GM10266 (cell line): ENCODE data around the gene SPCS2.
"Not testable (repeated sequence)": the region's sequence is repeated elsewhere in the genome, so short reads cannot be mapped to it uniquely, and the experiment has no call there.

Source experiments
- DNase-seq: peaks from one replicate; pipeline ENCODE4 v3.0.0; 2012; ENCODE audit errors: extremely low spot score
- CTCF ChIP-seq: IDR thresholded peaks from 2 replicates; pipeline ENCODE4 v1.5.1; 2012; ENCODE audit warnings: mild to moderate bottlenecking, low read depth; ENCODE audit not compliant: control insufficient read depth, insufficient read depth; ENCODE audit errors: missing control alignments

SPCS2 gene

GRCh38 chr11:74957937-74958629, 9.0 kb downstream of the SPCS2 start:
- DNase-seq = no peak
- TF ChIP-seq CTCF = no peak

- DNase-seq = not testable (repeated sequence)
Measured at GRCh38 chr11:74960128-74960527, 11.1 kb downstream of the SPCS2 start.

- DNase-seq = no peak
- no peak for TF ChIP-seq CTCF
Measured at GRCh38 chr11:74966651-74967050, 17.6 kb downstream of the SPCS2 start.

GRCh38 chr11:74970852-74971395, 21.9 kb downstream of the SPCS2 start:
- DNase-seq = no peak
- TF ChIP-seq CTCF = no peak

- no peak for DNase-seq
- TF ChIP-seq CTCF = no peak
Measured at GRCh38 chr11:74971424-74971823, 22.4 kb downstream of the SPCS2 start.

GRCh38 chr11:74978041-74978440, 29.0 kb downstream of the SPCS2 start:
- no peak for DNase-seq

GRCh38 chr11:74980634-74981033, 31.6 kb downstream of the SPCS2 start:
- no peak for DNase-seq

More at GRCh38 chr11:74978041-74978440, 29.0 kb downstream of the SPCS2 start:
- TF ChIP-seq CTCF = no peak

More at GRCh38 chr11:74980634-74981033, 31.6 kb downstream of the SPCS2 start:
- TF ChIP-seq CTCF = no peak
